ENCODE results near the gene MUS81. TPM values are rescaled to one million over a fixed set of nuclear protein-coding genes. Genes with fewer than 3 reads are reported as not detected.

Gene MUS81
- total and polyA plus RNA-seq, 2 of the 13 experiments (the other 11 are each of a cell fraction or from before 2014, with no cell fraction given), result 25.6 to 30.2 TPM

- TF ChIP-seq ZBTB40 (IDR thresholded peaks at IDR 0.05), result no peak
- no peak for TF ChIP-seq ZBTB40 (CRISPR knock-in tag; IDR thresholded peaks at IDR 0.05)
- no peak for TF ChIP-seq MAX (IDR thresholded peaks at IDR 0.05)
- no peak for TF ChIP-seq ZFP37 (CRISPR knock-in tag; IDR thresholded peaks at IDR 0.05; ENCODE audit: borderline replicate concordance)
- no peak for TF ChIP-seq SNAPC5 (CRISPR knock-in tag; IDR thresholded peaks at IDR 0.05; ENCODE audit: borderline replicate concordance)
- no peak for TF ChIP-seq CHD4 (IDR thresholded peaks at IDR 0.05; ENCODE audit: borderline replicate concordance, low read length)
- TF ChIP-seq XRCC5 (optimal IDR thresholded peaks at IDR 0.05; ENCODE audit: low read length), result no peak
- no peak for TF ChIP-seq IKZF5 (CRISPR knock-in tag; IDR thresholded peaks at IDR 0.05)
- no peak for TF ChIP-seq PAWR (CRISPR knock-in tag; IDR thresholded peaks at IDR 0.05; ENCODE audit: borderline replicate concordance)
- no peak for TF ChIP-seq RCOR2 (CRISPR knock-in tag; IDR thresholded peaks at IDR 0.05)
- no peak for TF ChIP-seq ZNF101 (CRISPR knock-in tag; IDR thresholded peaks at IDR 0.05; ENCODE audit: borderline replicate concordance, low read depth)
- no peak for TF ChIP-seq SNAPC2 (CRISPR knock-in tag; IDR thresholded peaks at IDR 0.05)
- TF ChIP-seq ZNF143 (CRISPR knock-in tag; IDR thresholded peaks at IDR 0.05), result no peak
These were observed 23.0 kb downstream of the MUS81 start (continued) for GRCh38 chr11:65883058-65883761.

Data from HepG2 (cell line).